Mucosa of descending colon (tissue), 3 donors: ENCODE measurements around the gene POC1A. TPM values are rescaled to one million over a fixed set of nuclear protein-coding genes. Genes with fewer than 3 reads are reported as not detected.

Experiments
- ATAC-seq: fragments of 200-7000 bp; cut with Tn5 transposase; one replicate; pipeline ENCODE4 v1.9.1; 2020; ENCODE audit warnings: mild to moderate bottlenecking, moderate library complexity
- DNase-seq, 3 donors: peaks; one replicate each; pipeline ENCODE4 v3.0.0-alpha.2; 2020
- H3K36me3 ChIP-seq: fragments of 200-600 bp; one replicate; pipeline ENCODE4 v1.8.0; 2021; ENCODE audit warnings: low read depth, mild to moderate bottlenecking
- H3K4me1 ChIP-seq: fragments of 200-600 bp; one replicate; pipeline ENCODE4 v1.8.0; 2021; ENCODE audit warnings: low read depth, mild to moderate bottlenecking
- H3K4me3 ChIP-seq: fragments of 200-600 bp; one replicate; pipeline ENCODE4 v1.8.0; 2021; ENCODE audit warnings: mild to moderate bottlenecking
- H3K9me3 ChIP-seq: fragments of 200-600 bp; one replicate; pipeline ENCODE4 v1.8.0; 2021; ENCODE audit warnings: mild to moderate bottlenecking
- intact Hi-C, 2 donors: fragments of 100-400 bp; cut with DNase I in 1 of 2; cut with micrococcal nuclease in 1 of 2; formaldehyde crosslinking; loops; one replicate each; pipeline versions ENCODE4 v1.11.0 to v1.11.1; 2022; cut with DNase I, micrococcal nuclease
- total RNA-seq, 3 donors: library from RNA; stranded (reverse); fragmentation: NEBNext Ultra II Directional in 2 of 3; extraction: Animal tissue kit (Norgen Biotek cat#: 25700) in 2 of 3; gene quantifications; one replicate each; pipeline versions ENCODE4 v1.2.1 to v1.2.4, GENCODE V29; 2021 to 2023
- TF ChIP-seq, protein P1 (sequence below): fragments of 200-600 bp; IDR thresholded peaks from one replicate; pipeline ENCODE4 v1.8.0; 2022; ENCODE audit warnings: antibody characterized with exemption, mild to moderate bottlenecking
- donor health status: DM: no; HTN: no; CAD: no; lungs with moderate emphysema.
- donor health status: DM: no; HTN: no; CAD: no.
- donor health status: DM: no; HTN: yes; CAD: no.

POC1A gene
- total RNA-seq, 3 donors from 2014 or later: 2.9 to 12.1 (median 7.7) TPM

DNA sequence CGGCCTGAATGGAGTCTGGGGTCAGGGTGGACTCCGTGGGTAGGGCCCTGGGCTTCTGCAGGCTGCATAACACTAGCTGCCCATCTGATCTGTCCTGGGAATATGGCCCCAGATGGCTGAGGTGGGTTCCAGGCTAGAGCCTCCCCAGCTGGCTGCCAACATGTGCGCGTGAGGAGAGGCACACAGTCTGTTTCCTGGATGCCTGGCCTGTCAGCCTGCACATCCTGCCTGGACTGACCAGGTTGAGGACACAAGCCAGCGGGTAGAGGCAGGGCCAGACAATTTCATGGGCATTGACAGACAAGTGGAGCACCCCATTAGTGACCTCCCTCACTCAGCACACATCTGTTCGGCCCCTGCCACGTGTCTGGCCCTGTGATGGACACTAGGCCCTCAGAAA, 128.8 kb downstream of the POC1A start:
- DNase-seq (no peak), ATAC-seq (no peak)
- Histone ChIP-seq H3K4me3 (no peak overlapping the region), H3K9me3 (no peaks in the 10 kb centered on the region), H3K36me3 (no peaks in the 10 kb centered on the region), H3K4me1 (no peaks in the 10 kb centered on the region)
- intact Hi-C loops: no loop called here
- TF ChIP-seq, protein P1, sequence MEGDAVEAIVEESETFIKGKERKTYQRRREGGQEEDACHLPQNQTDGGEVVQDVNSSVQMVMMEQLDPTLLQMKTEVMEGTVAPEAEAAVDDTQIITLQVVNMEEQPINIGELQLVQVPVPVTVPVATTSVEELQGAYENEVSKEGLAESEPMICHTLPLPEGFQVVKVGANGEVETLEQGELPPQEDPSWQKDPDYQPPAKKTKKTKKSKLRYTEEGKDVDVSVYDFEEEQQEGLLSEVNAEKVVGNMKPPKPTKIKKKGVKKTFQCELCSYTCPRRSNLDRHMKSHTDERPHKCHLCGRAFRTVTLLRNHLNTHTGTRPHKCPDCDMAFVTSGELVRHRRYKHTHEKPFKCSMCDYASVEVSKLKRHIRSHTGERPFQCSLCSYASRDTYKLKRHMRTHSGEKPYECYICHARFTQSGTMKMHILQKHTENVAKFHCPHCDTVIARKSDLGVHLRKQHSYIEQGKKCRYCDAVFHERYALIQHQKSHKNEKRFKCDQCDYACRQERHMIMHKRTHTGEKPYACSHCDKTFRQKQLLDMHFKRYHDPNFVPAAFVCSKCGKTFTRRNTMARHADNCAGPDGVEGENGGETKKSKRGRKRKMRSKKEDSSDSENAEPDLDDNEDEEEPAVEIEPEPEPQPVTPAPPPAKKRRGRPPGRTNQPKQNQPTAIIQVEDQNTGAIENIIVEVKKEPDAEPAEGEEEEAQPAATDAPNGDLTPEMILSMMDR: no peak

Other genes starting within 250 kb of the POC1A start
- 10 to 100 TPM; 11.9 to 15.7 (median 15.3) TPM for gene RRP9, start 212.5 kb downstream of the POC1A start, total RNA-seq
- gene PARP3, start 212.1 kb downstream of the POC1A start, total RNA-seq: 10 to 100 TPM; 27.0 to 34.0 (median 29.2) TPM
- under 1 TPM in 1 of 3 donors, not detected in 2; 0.22 TPM for gene GPR62, start 199.0 kb downstream of the POC1A start, total RNA-seq
- gene PCBP4, start 187.0 kb downstream of the POC1A start, total RNA-seq: 10 to 100 TPM; 17.8 to 41.9 (median 25.9) TPM
- gene ABHD14B, start 180.4 kb downstream of the POC1A start, total RNA-seq: 10 to 100 TPM; 63.4 to 84.0 (median 81.0) TPM
- 10 to 100 TPM in 1 of 3 donors, 1 to 10 TPM in 2; 6.3 to 14.8 (median 9.1) TPM for gene ABHD14A, start 179.4 kb downstream of the POC1A start, total RNA-seq
- gene ACY1, start 170.9 kb downstream of the POC1A start, total RNA-seq: 100 to 1,000 TPM in 2 of 3 donors, 10 to 100 TPM in 1; 79.9 to 180 (median 133) TPM
- gene RPL29, start 158.5 kb downstream of the POC1A start, total RNA-seq: 100 to 1,000 TPM; 782 to 973 (median 946) TPM
- gene DUSP7, start 97.9 kb downstream of the POC1A start, total RNA-seq: 10 to 100 TPM in 1 of 3 donors, 1 to 10 TPM in 2; 6.9 to 12.3 (median 8.0) TPM
- gene ALAS1, start 43.7 kb upstream of the POC1A start, total RNA-seq: 100 to 1,000 TPM in 1 of 3 donors, 10 to 100 TPM in 2; 67.2 to 103 (median 94.6) TPM
- under 1 TPM in 2 of 3 donors, not detected in 1; 0.77 to 0.89 TPM for gene TLR9, start 71.2 kb upstream of the POC1A start, total RNA-seq
- gene TWF2, start 84.7 kb upstream of the POC1A start, total RNA-seq: 10 to 100 TPM; 39.1 to 41.1 (median 41.0) TPM
- 10 to 100 TPM in 1 of 3 donors, 1 to 10 TPM in 2; 3.9 to 21.4 (median 9.7) TPM for gene PPM1M, start 91.3 kb upstream of the POC1A start, total RNA-seq
- 10 to 100 TPM; 55.8 to 83.1 (median 62.9) TPM for gene WDR82, start 124.2 kb upstream of the POC1A start, total RNA-seq
- gene GLYCTK, start 133.4 kb upstream of the POC1A start, total RNA-seq: 10 to 100 TPM; 37.1 to 78.6 (median 42.7) TPM
- gene DNAH1, start 161.9 kb upstream of the POC1A start, total RNA-seq: 10 to 100 TPM in 2 of 3 donors, 1 to 10 TPM in 1; 9.0 to 25.9 (median 10.9) TPM